ENCODE measurements around the gene ZNF691.

The ZNF691 gene

DNA sequence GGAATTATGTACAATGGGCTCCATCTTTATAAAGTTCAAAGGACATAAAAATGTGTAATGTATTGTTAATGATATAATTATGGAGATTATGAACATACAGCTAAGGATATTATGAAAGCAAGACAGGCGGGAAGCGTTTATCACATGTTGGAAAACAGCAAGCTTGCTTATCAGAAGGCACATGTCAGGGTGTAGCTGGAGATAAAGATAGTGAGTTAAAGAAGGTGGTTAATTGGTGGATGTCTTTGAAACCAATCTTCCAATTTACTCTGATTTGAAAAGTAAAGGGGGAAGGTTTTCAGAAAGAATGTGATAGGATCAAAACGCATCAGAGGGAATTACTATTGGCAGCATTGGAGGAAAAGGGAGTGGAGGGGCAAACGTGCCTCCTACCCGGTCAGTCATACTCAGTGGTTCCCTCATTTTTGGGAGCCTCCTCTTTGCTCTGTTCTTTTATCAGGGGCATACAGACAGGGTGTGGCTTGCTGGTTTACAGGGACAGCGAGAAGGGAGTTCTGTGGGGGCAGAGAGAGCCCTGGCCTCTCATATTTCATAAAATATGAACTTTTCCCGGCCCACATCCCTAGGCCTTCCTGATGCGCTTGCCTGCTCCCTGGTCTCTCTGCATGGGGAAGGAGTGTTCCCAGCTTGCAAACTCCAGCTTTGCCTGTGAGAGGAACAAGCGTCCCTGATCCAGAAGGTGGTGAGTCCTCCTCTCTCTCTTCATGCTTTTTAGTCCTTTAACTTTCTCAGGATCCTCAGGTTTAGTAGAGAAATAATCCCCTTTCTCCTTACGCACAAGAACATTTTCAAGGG lies 21.2 kb upstream of the ZNF691 start:
- no peaks in the 10 kb centered on the region for H3K36me3 ChIP-seq (replicated peaks)
- in situ Hi-C loops (cut with HindIII; ENCODE audit: low pct_ligation_motif_present, low sequenced_read_pairs), result no loop called here
- no peak overlapping the region for H3K27ac ChIP-seq

DNA sequence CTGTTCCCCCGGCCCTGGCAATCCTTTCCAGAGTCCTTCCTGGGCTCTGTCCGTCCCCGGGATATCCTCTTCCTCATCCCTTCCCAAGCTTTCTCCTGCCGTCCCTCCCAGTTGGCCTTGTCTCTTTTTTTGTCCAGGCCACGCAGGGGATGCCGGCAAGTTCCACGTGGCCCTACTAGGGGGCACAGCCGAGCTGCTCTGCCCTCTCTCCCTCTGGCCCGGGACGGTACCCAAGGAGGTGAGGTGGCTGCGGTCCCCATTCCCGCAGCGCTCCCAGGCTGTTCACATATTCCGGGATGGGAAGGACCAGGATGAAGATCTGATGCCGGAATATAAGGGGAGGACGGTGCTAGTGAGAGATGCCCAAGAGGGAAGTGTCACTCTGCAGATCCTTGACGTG lies 15.8 kb upstream of the ZNF691 start:
- Histone ChIP-seq H3K27me3 (replicated peaks) (no peaks in the 10 kb centered on the region), H3K27ac (no peak overlapping the region), H3K36me3 (replicated peaks) (no peaks in the 10 kb centered on the region), H3K4me3 (ENCODE audit: low read depth, low read length) (no peak overlapping the region)
- in situ Hi-C loops (cut with HindIII; ENCODE audit: low pct_ligation_motif_present, low sequenced_read_pairs), result no loop called here
- no peak for DNase-seq
- TF ChIP-seq, protein P1, sequence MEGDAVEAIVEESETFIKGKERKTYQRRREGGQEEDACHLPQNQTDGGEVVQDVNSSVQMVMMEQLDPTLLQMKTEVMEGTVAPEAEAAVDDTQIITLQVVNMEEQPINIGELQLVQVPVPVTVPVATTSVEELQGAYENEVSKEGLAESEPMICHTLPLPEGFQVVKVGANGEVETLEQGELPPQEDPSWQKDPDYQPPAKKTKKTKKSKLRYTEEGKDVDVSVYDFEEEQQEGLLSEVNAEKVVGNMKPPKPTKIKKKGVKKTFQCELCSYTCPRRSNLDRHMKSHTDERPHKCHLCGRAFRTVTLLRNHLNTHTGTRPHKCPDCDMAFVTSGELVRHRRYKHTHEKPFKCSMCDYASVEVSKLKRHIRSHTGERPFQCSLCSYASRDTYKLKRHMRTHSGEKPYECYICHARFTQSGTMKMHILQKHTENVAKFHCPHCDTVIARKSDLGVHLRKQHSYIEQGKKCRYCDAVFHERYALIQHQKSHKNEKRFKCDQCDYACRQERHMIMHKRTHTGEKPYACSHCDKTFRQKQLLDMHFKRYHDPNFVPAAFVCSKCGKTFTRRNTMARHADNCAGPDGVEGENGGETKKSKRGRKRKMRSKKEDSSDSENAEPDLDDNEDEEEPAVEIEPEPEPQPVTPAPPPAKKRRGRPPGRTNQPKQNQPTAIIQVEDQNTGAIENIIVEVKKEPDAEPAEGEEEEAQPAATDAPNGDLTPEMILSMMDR (IDR thresholded peaks at IDR 0.05; ENCODE audit: low read depth, low read length, missing control alignments), result no peak

More for the DNA sequence above, 21.2 kb upstream of the ZNF691 start:
- H3K27me3 ChIP-seq (replicated peaks), result no peaks in the 10 kb centered on the region
- H3K4me3 ChIP-seq (ENCODE audit: low read depth, low read length), result no peak overlapping the region
- TF ChIP-seq, protein P1 (IDR thresholded peaks at IDR 0.05; ENCODE audit: low read depth, low read length, missing control alignments), result no peak
- no peak for DNase-seq

DNA sequence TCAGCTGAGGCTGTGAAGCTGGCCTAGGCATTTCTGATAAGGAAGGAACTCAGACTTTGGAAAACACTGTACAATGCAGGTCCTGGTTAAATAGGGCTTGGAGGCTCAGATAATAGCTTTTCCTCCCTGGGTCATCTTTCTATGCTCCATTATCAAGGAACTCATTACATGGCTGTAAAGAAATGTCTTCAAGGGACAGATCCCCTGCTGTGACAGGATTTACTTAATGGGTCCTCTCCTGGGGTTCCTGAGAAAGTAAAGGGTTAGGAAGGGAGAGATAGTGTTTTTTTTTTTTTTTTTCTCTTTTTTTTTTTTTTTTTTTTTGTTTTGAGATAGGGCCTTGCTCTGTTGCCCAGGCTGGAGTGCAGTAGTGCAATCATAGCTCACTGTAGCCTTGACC lies 15.1 kb upstream of the ZNF691 start:
- H3K27me3 ChIP-seq (replicated peaks), result no peaks in the 10 kb centered on the region
- H3K36me3 ChIP-seq (replicated peaks), result no peaks in the 10 kb centered on the region
- no peak for DNase-seq
- no peak overlapping the region for H3K27ac ChIP-seq
- in situ Hi-C loops (cut with HindIII; ENCODE audit: low pct_ligation_motif_present, low sequenced_read_pairs), result no loop called here
- H3K4me3 ChIP-seq (ENCODE audit: low read depth, low read length), result no peak overlapping the region
- TF ChIP-seq, protein P1 (IDR thresholded peaks at IDR 0.05; ENCODE audit: low read depth, low read length, missing control alignments), result no peak

DNA sequence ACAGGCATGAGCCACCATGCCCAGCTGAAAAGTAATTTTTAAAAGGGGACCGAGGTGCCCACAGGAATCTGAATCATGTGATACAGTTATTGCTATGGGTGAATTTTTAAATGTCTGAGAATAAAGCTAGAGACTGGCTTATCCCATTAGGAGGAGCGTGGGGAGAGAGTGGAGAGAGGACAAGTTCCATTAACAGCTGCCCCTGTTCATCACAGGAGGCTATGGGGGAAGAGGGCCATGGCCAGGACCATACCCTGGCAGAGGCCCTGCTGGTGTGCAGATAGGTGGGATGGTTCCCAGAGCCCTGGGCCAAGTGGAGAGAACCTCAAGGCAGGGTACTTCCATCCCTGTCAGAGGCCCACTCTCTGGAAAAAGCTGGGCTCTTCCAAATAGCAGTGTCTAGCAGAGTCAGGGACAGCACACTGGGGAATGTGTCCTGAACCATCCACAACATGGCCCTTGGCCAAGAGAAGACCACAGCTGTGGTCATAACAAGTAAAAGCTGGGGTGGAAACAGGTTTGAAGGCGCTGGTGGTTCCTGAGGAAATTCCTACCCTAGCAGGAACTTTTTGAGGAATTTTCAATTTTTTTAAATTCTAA lies 13.7 kb upstream of the ZNF691 start:
- in situ Hi-C loops (cut with HindIII; ENCODE audit: low pct_ligation_motif_present, low sequenced_read_pairs), result no loop called here
- H3K27me3 ChIP-seq (replicated peaks), result no peaks in the 10 kb centered on the region
- no peak overlapping the region for H3K4me3 ChIP-seq (ENCODE audit: low read depth, low read length)
- TF ChIP-seq, protein P1 (IDR thresholded peaks at IDR 0.05; ENCODE audit: low read depth, low read length, missing control alignments), result no peak
- no peaks in the 10 kb centered on the region for H3K36me3 ChIP-seq (replicated peaks)
- no peak for DNase-seq
- no peak overlapping the region for H3K27ac ChIP-seq

DNA sequence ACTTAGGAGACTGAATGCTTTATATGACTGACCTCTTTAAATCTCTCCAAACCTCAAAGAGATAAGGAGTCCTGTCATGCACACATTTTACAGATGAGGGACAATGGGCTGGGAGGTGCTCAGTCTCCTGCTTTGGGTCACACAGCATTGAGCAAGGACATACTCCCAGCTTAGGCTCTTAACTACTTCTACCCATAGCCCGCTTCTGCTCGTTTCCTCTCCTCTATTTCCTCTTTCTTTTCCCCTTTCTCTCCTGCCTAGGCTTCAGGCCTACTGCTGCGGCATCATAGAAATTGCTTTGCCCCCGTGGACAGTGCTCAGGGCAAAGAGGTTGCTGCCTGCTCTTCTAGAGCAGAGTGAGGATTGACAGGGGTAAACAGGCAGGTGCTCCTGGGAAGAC lies 12.4 kb upstream of the ZNF691 start:
- in situ Hi-C loops (cut with HindIII; ENCODE audit: low pct_ligation_motif_present, low sequenced_read_pairs), result no loop called here
- Histone ChIP-seq H3K27me3 (replicated peaks) (no peaks in the 10 kb centered on the region), H3K27ac (no peak overlapping the region), H3K36me3 (replicated peaks) (no peaks in the 10 kb centered on the region), H3K4me3 (ENCODE audit: low read depth, low read length) (no peak overlapping the region)
- TF ChIP-seq, protein P1 (IDR thresholded peaks at IDR 0.05; ENCODE audit: low read depth, low read length, missing control alignments), result no peak
- DNase-seq, result no peak

Data from brain microvascular endothelial cell (primary cell).